ENCODE results near the gene KIF24.

DNA sequence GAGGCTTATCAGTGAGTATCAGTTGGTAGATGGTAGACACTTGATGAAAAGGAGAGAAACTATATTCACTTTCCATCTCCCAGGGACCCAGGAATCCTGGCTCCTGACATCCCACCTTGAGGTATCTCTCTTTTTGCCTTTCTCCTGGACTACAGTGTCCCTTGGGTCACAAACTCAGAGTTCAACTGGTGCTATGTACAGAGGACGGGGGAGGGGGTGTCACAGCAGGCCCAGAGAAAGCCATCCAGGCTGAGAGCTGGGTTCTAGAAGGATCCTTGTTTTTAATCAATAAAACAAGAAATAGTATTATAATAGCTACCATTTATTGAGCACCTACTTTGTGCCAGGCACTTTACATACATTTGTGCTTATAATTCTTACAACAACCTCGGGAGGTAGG, 37.3 kb upstream of the KIF24 start:
- TF ChIP-seq, protein P1, sequence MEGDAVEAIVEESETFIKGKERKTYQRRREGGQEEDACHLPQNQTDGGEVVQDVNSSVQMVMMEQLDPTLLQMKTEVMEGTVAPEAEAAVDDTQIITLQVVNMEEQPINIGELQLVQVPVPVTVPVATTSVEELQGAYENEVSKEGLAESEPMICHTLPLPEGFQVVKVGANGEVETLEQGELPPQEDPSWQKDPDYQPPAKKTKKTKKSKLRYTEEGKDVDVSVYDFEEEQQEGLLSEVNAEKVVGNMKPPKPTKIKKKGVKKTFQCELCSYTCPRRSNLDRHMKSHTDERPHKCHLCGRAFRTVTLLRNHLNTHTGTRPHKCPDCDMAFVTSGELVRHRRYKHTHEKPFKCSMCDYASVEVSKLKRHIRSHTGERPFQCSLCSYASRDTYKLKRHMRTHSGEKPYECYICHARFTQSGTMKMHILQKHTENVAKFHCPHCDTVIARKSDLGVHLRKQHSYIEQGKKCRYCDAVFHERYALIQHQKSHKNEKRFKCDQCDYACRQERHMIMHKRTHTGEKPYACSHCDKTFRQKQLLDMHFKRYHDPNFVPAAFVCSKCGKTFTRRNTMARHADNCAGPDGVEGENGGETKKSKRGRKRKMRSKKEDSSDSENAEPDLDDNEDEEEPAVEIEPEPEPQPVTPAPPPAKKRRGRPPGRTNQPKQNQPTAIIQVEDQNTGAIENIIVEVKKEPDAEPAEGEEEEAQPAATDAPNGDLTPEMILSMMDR (IDR thresholded peaks at IDR 0.05) = no peak
- no peak for TF ChIP-seq EP300 (IDR thresholded peaks at IDR 0.05)
